Superior temporal gyrus (tissue), 1 donor: ENCODE measurements around the gene KIF2C.
"Not testable (repeated sequence)": the region's sequence is repeated elsewhere in the genome, so short reads cannot be mapped to it uniquely, and the experiment has no call there.

Source experiments
- DNase-seq: peaks from one replicate; pipeline ENCODE4 v3.0.0-alpha.2; 2016; ENCODE audit errors: extremely low spot score

The KIF2C gene

DNA sequence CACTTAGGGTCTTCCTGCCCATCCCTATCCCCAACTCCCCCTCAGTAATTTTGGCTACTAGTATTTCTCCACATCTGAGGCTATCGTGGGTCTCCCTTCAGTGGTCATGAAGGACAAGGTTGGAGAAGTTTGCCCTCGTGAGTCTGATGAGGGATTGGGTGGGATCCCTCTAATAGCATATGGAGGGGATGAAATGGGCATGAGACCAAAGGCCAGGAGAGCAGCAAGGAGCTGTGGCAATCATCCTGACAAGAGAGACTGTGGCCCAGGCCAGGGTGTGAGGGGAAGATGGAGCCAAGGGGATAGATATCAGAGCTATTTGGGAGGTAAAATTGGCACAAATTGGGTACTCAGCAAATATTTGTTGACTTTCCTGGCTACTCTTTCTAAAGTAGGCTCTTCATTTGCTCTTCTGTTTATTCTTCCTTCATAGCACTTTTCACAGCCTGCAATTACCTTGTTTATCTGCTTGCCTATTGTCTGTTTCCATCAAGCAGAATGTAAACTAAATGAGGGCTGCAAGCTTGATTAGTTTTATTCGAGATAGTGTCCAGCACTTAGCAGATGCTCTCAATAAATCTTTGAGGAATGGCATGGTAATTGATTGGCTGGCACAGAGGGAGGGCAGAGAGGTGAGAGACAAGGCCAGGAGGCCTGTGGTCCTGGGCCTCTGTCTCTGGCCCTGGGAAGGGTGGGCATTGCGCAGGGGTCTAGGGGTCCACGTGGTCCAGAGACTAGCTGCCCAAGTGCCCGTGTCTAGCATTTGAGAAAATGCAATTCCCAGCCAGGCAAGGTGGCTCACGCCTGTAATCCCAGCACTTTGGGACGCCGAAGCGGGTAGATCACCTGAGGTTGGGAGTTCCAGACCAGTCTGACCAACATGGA is 59.1 kb downstream of the KIF2C start:
- DNase-seq, result no peak

DNA sequence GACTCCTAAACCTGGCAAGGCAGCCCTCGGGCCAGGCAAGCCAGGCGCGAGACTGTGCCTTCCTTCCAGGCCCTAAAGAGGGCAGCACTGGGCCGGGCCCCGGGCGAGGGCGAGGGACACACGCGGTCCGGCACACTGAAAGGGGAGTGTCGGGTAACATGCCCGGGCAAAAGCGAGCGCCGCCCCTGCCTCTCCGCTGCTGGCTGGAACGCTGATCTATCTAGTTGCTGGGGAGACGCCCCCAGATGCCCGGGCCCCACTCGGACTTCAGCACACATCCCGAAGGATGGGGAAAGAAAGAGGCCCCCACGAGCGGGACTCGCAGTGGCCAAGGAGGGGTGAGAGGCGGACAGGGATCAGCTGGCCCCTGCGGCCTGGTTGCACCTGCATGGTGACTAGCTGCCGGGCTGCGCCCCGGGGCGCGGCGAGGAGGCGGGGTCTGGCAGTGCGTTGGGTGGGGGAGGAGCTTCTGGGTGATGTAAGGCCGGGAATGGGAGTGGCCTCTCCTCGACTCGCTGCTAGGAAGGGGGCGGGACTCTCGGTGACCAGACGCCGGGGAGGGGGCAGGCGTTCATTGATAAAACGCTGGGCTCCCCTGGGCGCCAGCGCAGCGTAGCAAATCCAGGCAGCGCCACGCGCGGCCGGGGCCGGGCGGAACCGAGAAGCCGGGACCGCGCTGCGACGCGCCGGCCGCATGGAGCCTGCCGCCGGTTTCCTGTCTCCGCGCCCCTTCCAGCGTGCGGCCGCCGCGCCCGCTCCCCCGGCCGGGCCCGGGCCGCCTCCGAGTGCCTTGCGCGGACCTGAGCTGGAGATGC is 60.3 kb downstream of the KIF2C start, which contains the start of gene PLK3:
PLK3 (plus strand) TSS at position 608 of the 815 bp plus-strand sequence; CDS start at position 695, 87 bp downstream.
- DNase-seq, result peak; percentile 96

DNA sequence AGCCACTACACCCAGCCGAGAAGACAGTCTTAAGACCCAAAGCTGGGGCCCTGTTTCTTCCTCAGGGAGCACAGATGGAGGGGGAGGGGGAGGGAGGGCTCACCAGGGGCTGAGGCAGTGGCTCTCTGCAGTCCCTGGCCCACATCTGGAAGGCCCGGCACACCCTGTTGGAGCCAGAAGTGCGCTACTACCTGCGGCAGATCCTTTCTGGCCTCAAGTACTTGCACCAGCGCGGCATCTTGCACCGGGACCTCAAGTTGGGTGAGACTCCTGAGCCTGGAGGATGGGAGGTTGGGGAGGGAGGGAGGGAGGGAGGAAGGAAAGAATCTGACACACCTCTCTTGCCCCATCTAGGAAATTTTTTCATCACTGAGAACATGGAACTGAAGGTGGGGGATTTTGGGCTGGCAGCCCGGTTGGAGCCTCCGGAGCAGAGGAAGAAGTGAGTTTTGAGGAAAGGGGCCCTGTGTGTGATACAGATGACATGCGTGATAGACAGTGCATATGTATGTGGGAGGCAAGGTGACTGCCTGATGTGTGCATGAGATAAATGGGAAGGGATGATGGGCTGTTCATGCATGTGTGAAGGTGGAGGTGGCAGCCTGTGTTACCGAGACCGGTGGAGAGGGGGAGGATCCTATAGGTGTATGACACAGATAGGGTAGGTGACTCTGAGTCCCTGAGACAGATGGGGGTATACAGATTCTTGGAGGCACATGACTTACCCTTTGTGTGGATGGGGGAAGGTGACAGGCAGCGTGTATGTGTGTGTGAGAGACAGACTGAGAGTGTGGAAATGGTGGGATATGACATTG is 62.1 kb downstream of the KIF2C start:
- no peak for DNase-seq

DNA sequence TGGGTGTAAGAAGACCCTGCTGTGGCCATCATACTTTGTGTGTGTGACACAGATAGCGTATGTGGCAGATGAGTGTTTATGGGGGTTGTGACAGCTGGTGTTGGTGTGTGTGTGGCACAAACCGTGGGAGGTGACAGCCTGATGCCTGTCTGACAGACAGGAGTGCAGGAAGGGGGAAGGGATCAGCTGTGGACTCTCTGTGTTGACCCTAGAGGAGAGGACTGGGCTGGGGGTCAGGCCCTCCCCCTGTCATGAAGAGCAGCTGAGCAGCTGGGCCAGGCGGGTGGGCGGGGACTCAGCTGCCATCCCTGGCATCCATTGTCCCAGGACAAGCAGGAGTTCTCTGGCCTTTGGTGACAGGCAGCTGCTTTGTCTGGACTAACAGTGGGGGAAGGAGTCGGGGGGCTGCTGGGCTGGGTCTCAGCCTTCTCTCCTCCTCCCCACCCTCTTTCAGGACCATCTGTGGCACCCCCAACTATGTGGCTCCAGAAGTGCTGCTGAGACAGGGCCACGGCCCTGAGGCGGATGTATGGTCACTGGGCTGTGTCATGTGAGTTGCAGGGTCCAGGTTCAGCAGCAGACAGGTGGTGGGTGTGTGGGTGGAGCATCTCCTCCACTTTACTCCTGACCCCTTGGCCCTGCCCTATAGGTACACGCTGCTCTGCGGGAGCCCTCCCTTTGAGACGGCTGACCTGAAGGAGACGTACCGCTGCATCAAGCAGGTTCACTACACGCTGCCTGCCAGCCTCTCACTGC is 62.8 kb downstream of the KIF2C start:
- DNase-seq, result no peak

DNA sequence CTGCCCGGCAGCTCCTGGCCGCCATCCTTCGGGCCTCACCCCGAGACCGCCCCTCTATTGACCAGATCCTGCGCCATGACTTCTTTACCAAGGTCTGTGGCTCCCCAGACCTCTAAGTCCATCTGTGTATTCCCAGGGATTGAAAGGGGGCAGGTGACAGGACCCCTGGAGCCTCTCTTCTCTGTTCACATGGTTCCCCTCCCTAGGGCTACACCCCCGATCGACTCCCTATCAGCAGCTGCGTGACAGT is 63.4 kb downstream of the KIF2C start:
- no peak for DNase-seq

DNA sequence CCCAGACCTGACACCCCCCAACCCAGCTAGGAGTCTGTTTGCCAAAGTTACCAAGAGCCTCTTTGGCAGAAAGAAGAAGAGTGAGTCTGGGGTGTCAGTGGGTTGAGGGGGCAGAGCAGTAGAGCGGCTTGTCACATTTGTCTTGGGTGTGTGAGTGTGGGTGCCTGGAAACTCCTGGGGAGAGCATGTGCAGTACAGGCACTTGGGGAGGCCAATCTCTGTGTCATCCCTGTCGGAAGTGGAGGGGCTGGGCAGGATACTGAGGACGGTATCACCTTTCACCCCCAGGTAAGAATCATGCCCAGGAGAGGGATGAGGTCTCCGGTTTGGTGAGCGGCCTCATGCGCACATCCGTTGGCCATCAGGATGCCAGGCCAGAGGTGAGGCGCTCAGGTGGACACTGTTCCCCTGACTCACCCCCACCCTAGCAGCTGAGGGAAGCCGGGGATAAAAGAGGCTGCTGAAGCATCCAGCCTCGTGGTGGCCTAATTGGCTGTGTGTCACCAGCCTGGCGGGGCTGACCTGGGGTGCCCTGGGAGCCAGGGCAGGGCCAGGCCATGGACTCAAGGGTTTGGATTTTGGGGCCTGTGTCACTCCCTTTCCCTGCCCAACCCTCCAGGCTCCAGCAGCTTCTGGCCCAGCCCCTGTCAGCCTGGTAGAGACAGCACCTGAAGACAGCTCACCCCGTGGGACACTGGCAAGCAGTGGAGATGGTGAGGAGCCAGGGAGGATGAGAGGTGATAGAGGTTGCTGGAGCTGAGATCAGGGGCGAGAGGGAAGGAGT is 63.9 kb downstream of the KIF2C start:
- DNase-seq, result no peak

DNA sequence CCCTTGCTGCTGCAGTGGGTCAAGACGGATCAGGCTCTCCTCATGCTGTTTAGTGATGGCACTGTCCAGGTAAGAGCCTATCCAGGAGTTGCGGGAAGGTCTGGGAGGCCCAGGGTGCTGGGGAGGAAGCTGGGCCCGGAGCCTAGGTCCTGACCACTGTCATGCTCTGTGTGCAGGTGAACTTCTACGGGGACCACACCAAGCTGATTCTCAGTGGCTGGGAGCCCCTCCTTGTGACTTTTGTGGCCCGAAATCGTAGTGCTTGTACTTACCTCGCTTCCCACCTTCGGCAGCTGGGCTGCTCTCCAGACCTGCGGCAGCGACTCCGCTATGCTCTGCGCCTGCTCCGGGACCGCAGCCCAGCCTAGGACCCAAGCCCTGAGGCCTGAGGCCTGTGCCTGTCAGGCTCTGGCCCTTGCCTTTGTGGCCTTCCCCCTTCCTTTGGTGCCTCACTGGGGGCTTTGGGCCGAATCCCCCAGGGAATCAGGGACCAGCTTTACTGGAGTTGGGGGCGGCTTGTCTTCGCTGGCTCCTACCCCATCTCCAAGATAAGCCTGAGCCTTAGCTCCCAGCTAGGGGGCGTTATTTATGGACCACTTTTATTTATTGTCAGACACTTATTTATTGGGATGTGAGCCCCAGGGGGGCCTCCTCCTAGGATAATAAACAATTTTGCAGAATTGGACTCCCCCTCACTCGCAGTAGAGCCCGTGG is 65.8 kb downstream of the KIF2C start:
- no peak for DNase-seq

DNA sequence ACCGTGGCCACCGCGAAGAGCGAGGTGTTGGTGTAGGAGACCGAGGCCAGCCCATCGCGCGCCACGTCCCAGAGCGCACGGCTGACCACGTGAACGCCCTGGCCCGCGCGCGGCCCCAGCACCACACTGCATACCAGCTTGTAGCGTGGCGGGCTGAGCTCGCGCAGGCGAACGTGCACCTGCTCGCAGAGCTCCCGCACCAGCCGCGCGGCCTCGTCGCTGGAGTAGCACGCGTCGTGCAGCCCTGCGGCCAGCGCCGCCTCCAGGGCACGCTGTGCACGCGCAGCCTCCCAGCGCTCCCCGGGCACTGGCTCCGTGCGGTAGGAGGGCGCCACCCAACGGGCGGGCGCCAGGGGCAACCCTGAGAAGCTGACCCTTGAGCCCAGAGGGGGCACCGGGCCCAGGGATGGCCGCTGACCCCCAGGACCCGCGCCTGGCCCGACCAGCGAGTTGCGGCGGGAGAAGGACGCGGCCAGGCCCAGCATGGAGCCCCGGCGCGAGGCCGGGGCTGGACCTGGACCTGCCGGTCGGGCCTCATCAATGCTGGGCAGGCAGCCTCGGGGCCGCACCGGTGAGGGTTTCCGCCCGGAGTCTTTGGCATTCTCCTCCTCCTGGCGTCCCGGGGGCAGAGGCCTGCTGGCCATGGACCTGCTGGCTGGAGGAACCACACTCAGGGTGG is 66.5 kb downstream of the KIF2C start:
- DNase-seq, result no peak

DNA sequence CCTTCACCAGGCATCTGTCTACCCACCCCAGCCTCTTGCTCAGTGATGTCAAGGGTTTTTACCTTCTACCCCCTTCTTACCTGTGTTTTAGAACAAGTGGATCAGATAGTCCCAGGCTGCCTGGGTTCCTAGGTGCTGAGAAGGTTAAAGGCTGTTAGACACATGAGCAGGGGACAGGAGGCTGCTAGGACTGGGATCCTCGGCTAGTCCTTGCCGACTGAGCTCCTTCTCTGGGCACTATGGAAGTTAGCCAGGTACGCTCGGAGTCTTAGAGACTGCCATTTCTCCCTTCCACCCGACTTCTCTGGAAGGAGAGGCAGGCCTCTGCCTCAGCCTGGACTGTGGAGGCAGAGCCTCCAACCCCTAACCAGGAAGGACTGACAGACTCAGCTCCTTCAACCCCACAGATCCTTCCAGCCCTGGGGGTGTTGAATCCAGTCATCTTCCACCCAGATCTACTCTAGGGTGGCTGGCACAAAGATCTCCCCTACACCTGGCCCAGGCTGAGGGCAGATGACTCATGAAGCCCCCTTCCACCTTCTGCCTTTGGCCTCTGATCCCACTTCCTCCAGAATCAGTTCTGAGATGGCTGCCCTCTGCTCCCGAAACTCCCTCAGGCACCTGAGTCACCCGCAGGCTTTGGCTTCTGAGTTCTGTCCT is 67.2 kb downstream of the KIF2C start, which contains the start of gene DYNLT4:
DYNLT4 (minus strand) TSS at position 648 of the 660 bp plus-strand sequence. CDS start 683 bp downstream, outside the sequence.
- DNase-seq, result no peak

DNA sequence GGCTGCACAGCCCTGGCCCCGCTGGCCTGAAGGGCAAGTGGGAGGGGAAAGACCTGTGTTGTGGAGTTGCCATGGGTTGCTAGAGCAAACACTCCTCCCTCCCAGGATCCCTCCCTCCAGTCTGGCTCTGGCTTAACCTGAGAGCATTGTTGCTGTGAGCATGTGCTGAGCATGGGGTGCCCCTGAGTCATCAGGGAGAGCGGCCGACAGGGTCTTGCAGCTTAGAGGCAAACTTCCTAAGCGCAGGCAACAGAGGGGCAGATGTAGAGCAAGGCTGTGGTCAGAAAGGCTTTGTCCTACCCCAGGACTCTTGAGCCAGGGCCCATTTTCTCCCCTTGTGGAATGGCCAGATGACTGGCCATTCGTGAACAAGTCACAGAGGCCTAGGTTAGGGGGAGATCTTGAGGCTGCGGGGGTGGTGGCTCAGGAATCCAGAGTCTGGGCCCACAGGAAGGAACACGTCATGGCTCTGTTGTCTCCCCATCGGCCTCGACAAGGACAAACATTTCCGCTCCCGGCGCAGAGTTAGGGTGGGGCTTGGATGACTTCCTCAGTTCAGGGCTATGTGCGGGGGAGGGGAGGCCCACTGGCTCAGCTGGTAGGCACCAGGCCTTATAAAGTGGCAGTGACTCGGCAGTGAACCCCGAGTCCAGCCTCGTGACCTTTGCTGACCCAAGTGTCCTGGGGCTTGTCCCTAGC is 67.9 kb downstream of the KIF2C start:
- DNase-seq, result peak; percentile 45

DNA sequence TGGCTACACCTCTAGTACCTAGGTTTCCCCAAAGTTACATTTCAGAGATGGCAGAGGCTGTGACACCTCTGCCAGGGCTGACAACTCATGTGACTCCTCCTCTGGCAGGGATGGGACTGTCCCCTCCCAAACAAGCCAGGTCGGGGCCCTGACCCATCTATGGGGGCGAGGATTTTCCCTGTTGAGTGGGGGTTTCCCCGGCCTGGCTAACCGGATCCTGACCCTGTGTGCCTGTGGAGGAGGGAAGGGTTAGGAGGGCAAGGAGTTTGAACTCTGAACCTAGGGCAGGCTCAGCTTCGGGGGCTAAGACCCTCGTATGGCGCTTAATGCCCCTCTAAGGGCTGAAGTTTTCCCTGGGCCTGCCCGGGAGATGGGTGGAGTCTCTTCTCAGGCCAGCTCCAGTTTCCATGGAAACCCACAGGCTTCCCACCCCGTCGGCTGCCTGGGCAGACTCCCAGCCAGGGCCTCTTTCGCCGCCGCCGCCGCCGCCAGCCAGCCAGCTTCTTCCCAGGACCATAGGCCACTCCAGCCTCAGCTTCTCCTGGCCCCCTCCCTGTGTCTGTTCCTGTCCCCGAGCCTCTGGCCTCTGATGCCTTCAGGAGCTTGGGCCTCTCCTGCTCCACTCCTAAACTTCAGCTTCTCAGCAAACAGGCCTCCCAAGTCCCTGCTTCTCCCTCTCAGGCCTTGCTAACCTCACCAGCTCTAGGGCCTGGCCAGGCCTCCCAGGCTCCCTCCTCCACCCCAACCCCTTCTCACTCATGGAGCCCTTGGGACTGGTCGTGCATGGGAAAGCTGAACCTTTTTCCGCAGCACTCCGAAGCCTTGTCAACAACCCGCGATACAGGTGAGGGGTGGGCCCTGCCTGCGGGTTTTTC is 68.7 kb downstream of the KIF2C start, which contains the start of gene BTBD19:
BTBD19 (plus strand) TSS at position 461 of the 875 bp plus-strand sequence; CDS start at position 759, 298 bp downstream.
- peak; percentile 74 for DNase-seq

DNA sequence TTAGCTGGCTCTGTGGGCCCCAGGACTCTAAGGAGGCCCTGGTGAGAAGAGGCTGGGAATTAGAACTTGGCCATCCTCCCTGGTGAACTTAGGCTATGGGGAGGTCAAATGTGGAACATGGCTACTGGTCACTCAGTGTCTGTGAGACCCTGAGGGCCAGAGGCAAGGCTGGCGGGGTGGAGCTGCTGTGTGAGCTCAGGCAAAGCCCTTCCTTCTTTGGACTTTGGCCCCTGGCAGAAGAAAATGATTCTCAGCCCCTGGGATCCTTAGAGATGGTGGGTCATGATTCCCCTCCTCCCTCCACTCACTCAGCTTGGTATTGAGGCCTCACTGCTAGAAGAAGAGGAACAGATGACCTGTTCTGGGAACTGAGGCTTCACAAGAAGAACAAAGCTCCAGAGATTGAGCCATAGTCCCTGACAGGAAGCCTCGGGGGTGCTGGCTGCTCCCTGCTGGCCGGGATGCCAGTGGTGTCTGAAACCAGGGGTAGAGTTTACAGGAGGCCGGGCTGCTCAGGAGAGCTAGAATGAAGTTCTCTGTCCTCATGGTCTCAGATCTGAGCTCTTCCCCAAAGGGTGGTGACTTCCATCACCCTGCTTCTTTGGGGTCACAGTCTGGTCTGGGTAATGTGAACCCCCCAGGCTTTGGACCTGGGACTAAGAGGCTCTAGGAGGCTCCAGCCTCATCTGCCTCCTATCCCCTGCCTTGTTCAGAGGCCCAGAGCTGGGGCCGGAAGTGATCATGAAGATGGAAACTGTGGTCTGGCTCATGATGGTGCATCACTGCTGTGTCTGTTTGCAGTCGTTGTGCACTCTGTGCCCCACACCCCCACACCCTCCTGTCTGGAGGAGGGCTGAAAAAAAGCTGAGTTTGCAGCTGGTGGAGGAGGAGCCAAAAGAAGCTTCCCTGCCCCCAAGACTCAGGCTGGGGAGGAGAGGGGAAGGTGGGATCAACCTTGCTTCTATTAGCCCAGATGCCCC is 69.6 kb downstream of the KIF2C start:
- DNase-seq, result no peak

DNA sequence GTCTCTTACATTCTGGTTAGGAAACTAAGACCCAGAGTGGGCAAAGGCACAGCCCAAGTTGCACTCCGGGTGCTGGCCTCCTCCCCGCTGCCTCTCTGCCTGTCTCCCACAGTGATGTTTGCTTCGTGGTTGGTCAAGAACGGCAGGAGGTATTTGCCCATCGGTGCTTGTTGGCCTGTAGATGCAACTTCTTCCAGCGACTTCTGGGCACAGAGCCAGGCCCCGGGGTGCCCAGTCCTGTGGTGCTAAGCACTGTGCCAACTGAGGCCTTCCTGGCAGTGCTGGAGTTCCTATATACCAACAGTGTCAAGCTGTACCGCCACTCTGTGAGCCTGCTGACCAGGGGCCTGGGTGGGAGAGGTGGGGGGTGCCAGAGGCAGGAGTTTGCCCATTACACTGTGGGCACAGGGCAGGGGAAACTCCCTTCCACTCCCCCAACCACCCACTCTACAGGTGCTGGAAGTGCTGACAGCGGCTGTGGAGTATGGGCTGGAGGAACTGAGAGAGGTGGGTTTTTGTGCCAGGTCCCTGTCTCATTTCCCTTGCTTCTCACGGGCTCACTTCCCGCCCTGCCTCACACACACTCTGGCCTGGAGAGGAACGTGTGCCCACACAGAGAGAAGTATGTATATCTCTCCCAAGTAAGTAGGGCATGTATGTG is 70.6 kb downstream of the KIF2C start:
- DNase-seq, result no peak

DNA sequence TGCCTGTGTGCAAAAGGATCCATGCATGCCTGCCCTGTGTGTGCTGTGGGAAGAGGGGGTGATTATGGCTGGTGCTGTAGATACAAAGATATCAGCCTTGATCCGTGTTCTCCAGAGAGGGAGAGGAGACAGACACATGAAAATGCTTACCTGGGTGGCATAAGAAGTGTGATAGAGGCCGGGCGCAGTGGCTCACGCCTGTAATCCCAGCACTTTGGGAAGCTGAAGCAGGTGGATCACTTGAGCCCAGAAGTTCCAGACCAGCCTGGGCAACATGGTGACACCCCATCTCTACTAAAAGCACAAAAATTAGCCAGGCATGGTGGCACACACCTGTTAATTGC is 71.1 kb downstream of the KIF2C start:
- not testable (repeated sequence) for DNase-seq

DNA sequence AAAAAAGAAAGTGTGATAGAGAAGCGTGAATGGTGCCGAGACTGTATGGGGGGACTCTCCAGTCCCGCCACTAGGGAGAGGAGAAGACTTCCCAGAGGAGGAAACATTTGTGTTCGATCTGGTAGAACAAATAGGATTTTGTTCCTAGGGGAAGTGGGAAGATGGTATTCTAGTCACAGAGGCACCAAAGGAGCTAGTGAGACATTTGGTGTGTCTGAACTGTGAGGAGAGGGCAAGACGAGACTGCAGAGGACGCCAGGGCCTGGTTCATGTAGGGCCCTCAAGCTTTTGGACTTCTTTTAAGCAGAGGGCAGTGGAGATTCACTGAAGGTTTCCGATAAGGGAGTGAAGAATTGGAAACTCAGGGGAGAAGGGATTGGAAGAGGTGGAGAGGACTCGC is 71.6 kb downstream of the KIF2C start:
- no peak for DNase-seq
